GM19025 (cell line): ENCODE data around the gene SZRD1.

ENCODE experiments used
- ATAC-seq: cut with Tn5 transposase; IDR thresholded peaks from one replicate; pipeline ENCODE4 v1.9.1; 2021; ENCODE audit warnings: mild to moderate bottlenecking, low read depth, moderate library complexity; ENCODE audit not compliant: unreplicated experiment

SZRD1 gene

GRCh38 chr1:16367258-16367967 is 371 bp downstream of the SZRD1 start:
- peak; percentile 48 for ATAC-seq

GRCh38 chr1:16367968-16368890 is 1.2 kb downstream of the SZRD1 start:
- no peak for ATAC-seq

GRCh38 chr1:16369821-16370220 is 2.8 kb downstream of the SZRD1 start:
- ATAC-seq, result no peak

GRCh38 chr1:16371725-16372124 is 4.7 kb downstream of the SZRD1 start:
- no peak for ATAC-seq

GRCh38 chr1:16372535-16373285 is 5.7 kb downstream of the SZRD1 start:
- ATAC-seq, result no peak

- ATAC-seq, result no peak
Observed at GRCh38 chr1:16374266-16374665, 7.2 kb downstream of the SZRD1 start.

GRCh38 chr1:16375521-16376340 is 8.7 kb downstream of the SZRD1 start:
- ATAC-seq, result no peak

GRCh38 chr1:16376971-16377370 is 9.9 kb downstream of the SZRD1 start:
- no peak for ATAC-seq

GRCh38 chr1:16378443-16378842 is 11.4 kb downstream of the SZRD1 start:
- no peak for ATAC-seq

- no peak for ATAC-seq
Observed at GRCh38 chr1:16380868-16381267, 13.8 kb downstream of the SZRD1 start.

- ATAC-seq, result no peak
Observed at GRCh38 chr1:16383888-16384287, 16.8 kb downstream of the SZRD1 start.

GRCh38 chr1:16385659-16386453 is 18.8 kb downstream of the SZRD1 start:
- ATAC-seq, result no peak

GRCh38 chr1:16386454-16387113 is 19.5 kb downstream of the SZRD1 start:
- ATAC-seq, result no peak

- no peak for ATAC-seq
Observed at GRCh38 chr1:16387201-16388188, 20.5 kb downstream of the SZRD1 start.

GRCh38 chr1:16391411-16391810 is 24.4 kb downstream of the SZRD1 start:
- no peak for ATAC-seq

GRCh38 chr1:16392740-16393569 is 25.9 kb downstream of the SZRD1 start:
- ATAC-seq, result no peak
